OCI-M1 (cell line): ENCODE results near the gene BAIAP2.

Source experiments
- DNase-seq: peaks from one replicate; lab custom pipeline; 2025; lab: John Stamatoyannopoulos, UW

BAIAP2 gene

DNA sequence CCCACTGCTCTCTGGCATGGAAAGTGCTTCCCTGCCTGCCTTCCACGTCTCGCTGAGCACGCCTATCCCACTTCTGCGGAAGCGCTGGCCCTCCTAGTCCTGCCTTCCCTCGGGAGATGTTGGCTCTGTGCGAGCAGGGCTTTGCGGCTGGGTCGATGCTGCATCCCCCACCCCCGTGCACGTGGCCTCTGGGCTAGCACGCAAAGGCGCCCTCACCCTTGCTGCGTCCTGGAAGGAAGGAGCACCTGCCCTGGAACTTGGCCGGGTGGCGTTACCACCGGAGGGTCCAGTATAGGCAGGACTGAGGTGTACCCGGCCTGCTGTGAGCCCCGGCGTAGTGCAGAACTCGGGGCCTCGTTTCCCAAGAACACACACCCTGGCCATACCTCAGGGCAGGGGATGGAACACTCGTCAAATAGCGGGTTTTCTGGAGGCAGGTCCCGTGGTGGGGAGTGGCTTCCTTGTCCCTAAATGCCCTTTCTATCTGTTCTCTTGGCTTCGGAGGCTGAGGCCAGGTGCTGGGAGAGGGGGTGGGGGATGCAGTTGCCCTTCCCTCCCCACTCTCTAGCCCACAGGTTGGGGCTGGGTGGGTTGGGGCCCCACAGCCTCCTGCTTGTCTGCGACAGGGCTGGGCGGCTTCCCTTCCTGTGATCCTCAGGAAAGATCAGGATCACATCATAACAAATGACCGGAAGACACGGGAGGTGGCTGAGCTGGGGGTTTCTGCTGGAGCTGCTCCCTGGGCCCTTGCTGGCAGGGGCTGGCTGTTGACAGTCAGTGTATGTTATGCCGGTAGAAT is 17.4 kb downstream of the BAIAP2 start:
- no peak for DNase-seq

DNA sequence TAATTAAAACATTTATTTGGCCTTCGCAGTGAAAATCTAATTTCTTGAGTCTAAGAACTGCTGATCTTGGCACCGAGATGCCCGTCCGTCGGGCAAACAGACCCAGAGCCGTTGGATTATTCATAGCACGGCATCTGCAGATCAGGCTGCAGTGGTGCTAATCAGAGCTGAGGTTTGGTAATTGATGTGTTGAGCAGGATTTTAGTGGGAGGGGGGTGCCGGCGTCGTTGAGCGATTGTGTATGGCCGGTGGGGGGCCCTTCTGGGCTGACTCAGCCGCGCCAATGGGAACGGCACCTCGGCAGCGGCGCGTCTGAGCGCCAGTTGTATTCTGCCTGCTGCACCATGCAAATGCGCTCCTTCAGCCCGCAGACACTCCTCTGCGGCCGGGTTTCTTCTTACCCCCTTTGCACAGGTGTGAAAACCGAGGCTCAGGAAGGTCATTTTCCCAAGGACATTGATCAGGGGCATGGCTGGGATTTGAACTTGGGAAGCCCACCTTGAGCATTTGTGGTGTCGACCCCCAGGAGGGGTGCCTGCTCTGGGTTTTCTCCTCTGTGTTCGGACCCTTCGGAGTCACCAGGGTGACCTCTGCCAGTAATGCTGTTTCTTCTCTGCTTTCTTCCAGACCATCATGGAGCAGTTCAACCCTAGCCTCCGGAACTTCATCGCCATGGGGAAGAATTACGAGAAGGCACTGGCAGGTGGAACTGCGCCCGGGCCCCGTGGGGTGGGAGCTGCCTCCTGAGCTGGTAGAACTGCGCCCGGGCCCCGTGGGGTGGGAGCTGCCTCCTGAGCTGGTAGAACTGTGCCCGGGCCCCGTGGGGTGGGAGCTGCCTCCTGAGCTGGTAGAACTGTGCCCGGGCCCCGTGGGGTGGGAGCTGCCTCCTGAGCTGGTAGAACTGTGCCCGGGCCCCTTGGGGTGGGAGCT is 18.4 kb downstream of the BAIAP2 start:
- DNase-seq: no peak

DNA sequence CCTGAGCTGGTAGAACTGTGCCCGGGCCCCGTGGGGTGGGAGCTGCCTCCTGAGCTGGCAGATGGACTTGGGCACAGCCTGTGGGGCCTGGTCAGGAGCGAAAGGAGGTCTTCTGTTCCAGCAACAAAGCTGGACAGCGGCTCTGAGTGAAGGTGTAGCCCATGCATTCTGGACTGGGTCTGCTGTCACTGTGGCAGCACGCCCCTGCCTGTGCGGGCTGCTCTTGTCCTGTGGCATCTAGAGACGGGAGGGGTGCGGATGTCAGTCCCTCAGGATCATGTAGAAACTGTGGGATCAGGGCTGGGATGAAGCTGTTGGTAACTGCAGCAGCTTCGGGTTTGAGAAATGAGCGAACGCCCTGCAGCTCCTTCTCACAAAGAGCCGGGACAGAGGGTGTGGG is 19.4 kb downstream of the BAIAP2 start:
- DNase-seq: no peak

DNA sequence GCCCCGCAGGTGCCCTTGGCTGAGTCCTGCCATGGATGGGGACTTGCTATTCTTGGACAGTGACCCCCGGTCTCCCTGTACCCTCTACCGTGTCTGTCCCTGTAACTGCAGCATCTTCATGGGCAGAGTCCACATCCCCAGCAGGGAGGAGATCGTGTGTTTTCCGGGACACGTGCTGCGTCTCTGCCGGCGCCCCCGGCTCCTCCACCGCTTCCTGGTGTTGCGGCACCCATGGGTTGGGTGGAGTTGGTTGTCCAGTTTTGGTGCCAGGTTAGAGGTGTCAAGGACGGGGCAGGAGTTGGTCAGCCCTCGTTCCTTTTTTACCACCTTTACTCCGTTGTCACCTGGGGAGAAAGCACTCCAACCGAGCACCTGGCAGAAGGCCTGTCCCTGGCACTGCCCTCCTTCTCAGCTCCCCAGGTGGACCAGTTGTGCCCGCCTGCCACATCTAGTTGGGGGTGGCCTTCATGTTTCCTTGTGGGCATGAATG is 20.0 kb downstream of the BAIAP2 start:
- no peak for DNase-seq

DNA sequence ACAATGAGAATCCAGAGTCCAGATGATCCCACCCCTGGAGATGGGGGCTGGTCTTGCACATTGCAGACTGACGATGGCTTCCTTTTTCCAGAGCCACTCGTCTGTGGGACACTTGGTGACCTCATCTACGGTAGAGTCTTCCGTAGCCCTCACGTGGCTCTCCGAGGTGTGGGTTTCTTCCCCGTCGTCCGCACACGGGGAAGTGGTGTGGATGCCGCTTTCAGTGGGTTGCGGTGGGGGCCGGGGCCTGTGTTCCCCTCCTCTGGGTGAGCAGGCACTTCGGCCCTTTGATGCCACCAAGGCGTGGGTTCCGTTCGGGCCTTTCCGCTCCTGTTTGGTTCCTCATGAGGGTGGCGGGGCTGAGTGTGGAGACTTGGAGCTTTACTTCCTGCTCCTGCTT is 21.4 kb downstream of the BAIAP2 start:
- DNase-seq: no peak

DNA sequence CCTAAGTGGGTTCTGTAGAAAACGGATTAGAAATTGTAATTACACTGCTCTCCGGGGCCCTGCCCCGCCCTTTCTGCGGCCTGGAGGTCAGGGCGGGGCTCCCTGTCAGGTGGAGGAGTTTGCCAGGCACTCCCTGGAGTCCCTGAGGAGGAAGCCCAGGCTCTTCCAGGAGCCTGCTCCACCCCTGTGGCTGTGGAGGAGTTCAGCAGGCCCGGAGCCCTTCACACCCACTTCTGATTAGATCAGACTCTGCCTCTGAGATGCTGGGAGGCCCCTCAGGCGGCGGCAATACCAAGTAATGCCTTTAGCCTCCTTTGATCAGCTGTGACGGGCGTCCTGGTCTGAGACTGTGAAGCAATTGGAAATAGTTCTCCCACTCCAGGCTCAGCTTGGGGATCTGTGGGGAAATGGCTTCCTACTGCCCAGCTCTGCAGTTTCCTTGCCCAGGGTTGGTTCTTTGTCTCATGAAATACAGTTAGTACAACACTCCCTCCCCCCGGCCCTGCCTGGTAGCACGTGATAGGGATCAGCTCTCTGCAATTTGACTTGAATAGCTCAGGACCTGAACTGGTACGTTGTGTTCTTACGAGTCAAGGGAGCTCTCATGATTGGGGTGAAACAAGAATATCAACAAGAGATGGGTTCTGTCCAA is 22.3 kb downstream of the BAIAP2 start:
- DNase-seq: peak; percentile 91

DNA sequence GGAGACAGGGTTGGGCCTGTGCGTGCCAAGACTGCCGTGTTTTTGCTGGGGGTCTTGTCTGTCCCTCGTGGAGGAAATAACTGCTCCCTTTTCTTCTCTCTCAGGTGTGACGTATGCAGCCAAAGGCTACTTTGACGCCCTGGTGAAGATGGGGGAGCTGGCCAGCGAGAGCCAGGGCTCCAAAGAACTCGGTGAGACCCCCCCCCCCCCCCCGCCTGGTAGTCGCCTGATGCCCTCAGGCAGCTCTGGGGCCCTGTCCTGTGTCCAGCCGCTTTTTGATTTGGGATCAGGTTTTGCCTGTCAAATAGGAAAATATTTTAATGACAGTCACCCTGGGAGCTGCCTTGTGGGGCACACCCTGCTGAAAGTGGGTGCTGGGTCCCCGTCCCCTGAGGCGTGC is 22.8 kb downstream of the BAIAP2 start:
- DNase-seq: no peak

DNA sequence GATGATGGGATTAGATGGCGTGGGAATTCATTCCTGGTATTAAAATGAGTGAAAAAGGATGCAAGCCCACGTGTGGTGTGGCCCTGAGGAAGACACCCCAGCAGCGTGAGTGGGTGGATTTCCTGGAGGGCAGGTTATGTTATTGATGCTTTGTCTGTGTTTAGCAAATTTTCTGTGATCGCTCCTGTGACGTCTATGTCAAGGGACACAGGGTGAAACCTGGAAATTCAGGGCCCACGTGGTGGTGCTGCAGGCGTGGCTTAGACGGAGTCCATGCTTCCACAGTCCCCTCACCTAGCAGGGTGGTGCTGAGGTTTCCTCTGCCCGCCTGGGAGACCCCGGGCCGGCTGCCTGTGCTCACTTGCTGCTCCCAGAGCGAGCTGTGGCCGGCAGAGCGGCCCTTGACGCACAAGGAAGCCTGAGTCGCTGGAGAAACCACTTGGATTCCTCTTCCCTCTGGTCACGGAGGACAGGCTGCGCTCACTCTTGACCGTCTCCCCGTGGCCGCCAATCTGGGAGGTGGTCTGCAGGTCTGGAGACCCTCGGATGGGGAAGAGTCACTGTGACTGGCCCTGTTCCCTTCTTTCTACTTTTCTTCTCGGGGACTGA is 23.4 kb downstream of the BAIAP2 start:
- DNase-seq: no peak

DNA sequence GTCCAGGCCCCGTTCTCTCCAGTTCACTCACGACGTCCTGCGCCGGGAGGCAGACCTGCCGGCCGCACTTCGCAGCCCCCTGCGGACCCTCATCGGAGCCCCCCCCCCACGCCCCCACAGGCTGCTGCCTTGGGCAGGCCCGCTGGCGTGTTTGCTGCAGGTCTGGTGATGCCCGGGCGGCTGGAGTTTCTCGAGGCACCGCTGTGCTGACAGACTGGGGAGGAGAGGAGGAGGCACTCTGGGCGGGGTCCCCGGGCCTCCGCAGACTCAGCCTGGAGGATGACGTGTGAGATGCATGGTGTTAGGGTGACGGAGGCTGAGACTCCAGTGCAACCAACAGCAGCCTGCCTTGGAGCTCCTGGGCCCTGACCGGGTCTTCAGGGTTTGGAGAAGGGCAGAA is 24.1 kb downstream of the BAIAP2 start:
- no peak for DNase-seq

DNA sequence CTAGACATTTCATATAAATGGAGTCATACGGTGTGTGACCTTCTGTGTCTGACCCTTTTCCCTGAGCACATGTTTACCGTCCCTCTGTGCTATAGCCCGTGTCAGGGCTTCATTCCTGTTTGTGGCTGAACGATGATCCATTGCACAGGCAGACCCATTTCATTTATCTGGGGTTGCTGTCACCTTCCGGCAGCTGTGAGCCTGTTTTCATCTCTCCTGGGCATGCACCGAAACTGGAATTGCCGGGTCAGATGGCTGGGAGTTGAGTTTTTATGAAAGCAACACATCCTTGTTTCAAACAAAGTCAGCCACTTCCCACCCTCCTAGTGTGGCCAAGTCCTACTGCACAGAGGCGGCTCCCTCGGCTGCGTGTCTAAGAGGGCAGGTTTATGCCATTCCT is 25.5 kb downstream of the BAIAP2 start:
- DNase-seq: no peak

DNA sequence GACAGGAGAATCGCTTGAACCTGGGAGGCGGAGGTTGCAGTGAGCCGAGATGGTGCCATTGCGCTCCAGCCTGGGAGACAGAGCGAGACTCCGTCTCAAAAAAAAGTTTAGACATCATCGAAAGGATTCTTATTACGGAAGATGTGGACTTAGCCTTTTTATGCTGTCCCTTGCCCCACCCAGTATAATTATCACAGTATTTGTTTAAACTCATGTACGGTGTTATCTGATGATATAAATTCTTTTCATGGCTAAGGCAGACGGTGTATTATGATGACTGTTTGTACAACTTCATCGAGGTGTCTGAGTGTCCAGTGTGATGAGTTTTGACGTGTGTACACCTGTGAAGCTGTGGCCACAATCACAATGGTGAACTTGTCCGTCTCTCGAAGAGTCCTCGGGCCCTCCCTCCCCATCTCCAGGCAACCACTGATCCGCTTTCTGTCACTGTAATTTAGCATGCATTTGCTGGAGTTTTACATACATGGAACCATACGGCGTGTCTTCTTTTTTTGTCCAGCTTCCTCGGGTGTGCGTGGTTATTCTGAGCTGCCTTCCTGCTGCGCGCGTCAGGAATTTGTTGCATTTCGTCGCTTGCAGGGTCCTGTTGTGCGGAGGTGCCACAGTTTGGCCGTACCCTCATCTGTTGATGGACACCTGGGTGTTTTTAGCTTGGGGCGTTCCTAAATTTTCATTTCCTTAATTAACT is 26.2 kb downstream of the BAIAP2 start:
- DNase-seq: no peak

DNA sequence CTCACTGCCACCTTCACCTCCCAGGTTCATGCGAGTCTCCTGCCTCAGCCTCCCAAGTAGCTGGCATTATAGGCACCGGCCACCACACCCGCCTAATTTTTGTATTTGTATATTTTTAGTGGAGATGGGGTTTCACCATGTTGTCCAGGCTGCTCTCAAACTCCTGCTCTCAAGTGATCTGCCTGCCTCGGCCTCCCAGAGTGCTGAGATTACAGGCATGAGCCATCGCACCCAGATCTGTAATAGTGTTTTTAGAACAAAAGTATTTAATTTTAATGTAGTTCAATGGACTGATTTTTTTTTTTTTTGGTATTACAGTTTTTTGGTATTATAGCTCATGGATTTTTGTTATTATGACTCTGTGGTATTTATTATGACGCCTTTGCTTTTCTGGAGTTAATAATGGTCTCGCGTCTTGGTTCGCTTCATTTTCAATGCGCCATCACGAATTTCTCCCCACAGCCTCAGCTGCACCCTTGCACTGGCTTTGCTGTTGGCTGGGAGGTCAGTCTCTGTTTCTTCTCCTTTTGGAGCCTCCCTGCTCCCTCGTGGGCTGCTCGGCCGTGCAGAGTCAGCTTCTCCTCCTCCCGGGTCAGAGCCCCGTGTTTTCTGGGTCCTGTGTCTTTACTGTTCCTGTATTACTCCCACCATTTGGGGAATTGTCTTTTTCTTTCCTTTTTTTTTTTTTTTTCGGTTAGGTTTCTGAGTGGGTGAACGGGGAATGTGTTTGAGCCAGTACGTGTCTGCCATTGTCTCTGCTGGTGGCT is 27.2 kb downstream of the BAIAP2 start:
- no peak for DNase-seq

DNA sequence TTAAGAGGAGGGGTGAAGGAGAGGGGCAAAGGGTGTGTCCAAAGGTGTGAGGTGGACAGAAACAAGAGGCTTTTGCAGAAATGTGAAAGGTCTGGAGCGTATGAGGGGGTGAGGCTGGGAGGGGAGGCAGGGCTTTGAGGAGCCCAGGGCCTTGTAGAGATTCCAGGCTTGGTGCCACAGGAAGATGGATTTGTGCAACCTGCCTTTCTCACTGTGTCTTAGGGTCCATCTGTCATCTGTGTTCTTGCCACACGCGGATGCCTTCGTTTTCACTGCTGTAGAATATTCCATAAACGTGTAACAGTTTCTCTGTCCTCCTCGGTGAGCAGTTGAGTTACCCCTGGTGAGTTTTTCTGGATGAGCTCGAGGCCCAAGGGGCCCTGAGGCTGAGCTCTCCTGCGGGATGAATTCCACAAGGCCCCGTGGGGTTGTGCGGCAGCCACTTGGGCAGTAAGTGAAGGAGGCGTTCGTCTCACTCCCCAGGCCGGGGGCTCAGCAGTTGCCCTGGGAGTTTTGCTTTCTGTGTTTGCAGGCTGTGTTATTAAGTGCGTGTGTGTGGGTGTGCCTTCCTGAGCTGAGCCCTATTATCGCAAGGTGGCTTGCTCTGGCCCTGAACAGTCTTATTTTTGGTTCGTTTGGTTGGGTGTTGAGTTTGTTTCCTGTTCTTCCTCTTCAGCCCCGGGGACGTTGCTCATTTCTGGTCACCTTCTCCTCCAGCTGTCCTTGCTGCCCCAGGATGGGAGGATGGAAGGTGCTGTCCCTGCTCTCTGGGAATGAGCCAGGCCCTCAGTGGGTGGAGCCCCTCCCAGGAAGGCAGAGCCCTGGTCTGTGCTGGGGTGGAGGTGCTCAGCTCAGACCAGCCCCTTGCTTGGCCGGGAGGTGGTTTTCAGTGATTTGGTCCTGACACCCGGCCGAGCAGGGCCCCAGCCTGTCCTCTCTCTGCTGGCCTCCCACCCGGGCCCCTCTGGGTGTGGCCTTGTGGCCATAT is 28.4 kb downstream of the BAIAP2 start:
- no peak for DNase-seq

DNA sequence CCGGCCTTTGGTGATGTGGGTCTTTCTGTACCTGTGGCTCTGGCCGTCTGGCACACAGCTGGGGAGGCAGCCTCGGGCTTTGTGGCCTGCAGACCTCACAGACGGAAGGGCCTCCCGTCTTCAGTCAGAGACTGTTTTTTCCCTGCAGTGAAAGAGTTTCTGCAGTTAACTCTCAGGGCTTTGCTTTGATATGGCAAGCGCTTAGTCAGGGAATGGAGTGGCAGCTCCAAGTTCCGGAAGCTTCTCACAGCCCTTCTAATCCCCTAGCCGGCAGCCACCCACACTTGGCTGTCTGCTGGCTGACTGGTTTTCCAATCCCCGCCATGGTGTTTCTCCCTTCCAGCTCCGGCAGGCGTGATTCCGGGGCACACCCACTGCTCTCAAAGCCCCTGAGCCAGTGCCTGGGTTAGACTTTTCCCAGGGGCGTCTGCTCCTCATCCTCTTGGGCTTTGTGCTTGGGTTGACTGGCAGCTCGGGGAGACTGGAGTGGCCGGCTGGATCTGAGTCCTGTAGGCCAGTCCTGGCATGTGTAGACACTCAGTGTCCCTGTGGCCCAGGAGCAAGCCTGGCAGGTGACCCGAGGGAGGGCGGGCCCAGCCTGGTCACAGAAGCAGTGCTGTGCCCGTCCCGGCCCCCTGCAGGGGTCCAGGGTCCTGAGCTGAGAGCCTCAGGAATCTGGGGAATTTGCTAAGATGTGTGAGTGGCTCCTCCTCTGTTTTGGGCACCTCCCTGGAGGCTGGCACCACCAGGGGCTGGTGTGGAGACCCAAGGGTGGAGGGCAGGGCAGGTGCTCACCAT is 29.9 kb downstream of the BAIAP2 start:
- DNase-seq: no peak

DNA sequence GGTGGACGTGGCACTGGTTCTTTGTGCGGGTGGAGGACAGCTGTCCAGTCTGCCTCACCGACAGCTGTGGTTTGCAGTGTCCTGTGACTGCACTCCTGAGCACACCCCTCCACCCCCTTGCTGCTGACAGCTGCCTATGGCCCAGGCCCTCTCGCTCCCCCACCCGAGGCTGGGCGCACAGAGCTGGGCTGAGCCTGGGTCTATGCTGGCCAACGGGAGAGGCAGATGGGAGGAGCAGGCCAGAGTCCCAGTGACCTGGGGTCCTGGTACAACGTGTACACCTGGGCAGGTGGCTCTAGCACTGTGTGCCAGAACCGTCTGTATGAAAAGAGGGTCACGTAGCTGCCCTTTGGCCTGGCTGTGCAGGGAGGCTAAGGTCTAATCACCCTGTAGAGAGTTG is 30.5 kb downstream of the BAIAP2 start:
- no peak for DNase-seq

DNA sequence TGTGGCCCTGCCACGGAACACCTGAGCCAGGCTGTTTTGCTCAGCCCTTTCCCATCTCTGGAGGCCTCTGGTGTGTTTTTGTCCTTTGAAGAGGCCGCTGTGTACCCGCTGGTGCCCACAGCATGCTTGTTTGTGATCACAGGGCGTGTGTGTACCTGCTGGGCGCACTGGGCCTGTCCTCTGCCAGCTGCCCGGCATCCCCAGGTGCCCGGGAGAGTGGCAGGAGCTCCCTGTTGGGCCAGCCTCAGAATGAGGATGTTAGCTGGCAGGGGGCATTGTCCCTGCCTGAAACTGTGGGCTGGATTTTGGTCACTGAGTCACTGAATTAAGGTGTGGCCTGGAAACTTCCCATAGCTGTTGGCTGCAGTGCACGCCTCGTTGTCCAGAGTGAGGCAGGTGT is 31.1 kb downstream of the BAIAP2 start:
- DNase-seq: no peak

DNA sequence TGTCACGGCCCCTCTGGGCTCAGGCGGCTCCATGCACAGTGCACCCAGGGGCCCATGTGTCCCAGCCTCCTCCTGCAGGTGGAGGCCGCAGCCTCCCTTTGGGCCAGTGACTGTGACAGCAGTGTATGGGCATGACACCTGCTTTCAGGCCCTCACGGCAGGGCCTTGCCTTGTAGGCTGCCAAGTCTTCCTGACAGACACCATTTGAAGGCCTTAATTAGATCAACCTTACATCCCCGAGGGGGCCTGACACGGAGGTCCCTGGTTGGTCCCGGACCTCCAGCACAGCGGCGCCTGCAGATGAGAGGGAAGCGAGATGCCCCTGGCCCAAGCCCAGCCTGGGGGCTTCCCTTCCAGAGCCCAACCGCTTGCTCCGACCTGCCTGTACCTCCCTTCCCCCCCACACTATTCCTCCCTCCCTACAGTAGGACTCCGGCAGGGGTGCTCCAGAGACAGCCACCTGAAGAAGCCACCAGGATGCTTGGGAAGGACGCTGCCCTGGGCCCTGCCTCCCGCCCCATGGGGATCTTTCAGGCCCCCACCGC is 31.9 kb downstream of the BAIAP2 start:
- DNase-seq: no peak

DNA sequence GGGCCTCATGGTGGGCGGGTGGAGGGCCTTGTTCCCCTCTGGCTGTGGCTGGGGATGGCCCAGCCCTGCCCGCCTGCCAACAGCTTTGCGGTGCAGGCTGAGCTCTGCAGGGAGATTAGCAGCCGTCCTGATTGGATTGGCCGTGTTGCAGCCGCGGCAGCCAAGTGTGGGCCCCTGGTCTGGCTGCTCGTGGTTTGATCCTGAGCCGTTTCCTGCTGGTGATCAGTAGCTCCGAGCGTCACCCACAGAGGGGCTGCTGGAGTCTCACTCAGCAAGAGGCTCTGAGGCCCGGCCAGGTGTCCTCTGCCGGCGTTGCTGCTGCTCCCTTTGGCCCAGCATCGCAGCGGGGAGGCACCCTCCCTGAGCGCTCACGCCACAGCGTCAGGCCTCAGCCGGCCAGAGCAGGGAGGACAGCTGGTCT is 32.5 kb downstream of the BAIAP2 start:
- no peak for DNase-seq
